NCI-H82 treated with DMSO at 0.1 percent for 48 hours (cell line): ENCODE results near the gene ZNF385C.
"Not testable (repeated sequence)": the region's sequence is repeated elsewhere in the genome, so short reads cannot be mapped to it uniquely, and the experiment has no call there.

Experiments
- DNase-seq: peaks from one replicate; lab custom pipeline; 2025; ENCODE audit not compliant: unreplicated experiment; lab: John Stamatoyannopoulos, UW

ZNF385C gene

GRCh38 chr17:42097691-42098631 lies at the start of gene ZNF385C:
TSS of gene ZNF385C (minus strand) at chr17:42098473. CDS start at chr17:42063056, 35,417 bp downstream.
- DNase-seq: no peak

GRCh38 chr17:42146911-42147607 lies 48.8 kb upstream of the ZNF385C start:
- no peak for DNase-seq

DNA sequence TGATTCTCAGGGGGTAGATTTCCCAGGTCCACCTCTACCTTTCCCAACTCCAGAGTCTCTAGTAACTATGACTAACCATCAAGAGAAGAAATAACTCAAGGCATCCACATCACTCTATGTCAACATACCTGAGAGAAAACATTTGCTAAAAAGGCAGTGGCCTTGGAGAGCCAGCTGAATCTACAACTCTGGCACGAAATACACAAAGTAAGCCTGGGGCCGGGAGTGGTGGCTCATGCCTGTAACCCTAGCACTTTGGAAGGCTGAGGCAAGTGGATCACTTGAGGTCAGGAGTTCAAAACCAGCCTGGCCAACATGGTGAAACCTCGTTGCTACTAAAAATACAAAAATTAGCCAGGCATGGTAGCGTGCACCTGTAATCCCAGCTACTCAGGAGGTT lies 44.9 kb upstream of the ZNF385C start:
- DNase-seq: not testable (repeated sequence)

GRCh38 chr17:42142371-42142896 lies 44.2 kb upstream of the ZNF385C start:
- DNase-seq: no peak

DNA sequence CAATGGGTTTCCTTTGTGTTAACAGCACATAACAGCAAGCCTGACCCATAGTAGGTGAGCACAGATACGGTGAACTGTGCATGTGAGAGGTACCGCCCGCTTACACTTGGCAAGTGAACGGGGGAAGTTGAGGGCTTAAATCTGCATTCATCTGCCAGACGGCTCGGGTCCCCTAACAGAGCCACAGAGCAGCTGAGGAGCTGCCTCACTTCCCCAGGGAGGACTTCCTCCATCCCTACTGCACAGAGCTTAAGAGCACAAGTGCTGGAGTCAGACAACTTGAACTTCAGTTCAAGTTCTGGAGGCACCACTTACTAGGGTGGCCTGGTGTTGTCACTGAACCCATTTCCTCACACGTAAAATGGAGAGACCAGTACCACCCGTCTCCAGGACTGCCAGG lies 43.1 kb upstream of the ZNF385C start:
- DNase-seq: no peak

DNA sequence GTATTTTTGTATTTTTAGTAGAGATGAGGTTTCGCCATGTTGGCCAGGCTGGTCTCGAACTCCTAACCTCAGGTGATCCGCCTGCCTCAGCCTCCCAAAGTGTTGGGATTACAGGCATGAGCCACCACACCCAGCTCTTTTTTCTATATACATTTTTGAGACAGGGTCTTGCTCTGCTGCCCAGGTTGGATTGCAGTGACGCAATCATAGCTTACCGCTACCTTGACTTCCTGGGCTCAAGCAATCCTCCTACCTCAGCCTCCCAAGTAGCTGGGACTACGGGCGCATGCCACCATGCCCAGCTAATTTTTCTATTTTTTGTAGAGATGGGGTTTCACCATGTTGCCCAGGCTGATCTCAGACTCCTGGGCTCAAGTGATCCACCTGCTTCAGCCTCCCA lies 42.4 kb upstream of the ZNF385C start:
- not testable (repeated sequence) for DNase-seq

DNA sequence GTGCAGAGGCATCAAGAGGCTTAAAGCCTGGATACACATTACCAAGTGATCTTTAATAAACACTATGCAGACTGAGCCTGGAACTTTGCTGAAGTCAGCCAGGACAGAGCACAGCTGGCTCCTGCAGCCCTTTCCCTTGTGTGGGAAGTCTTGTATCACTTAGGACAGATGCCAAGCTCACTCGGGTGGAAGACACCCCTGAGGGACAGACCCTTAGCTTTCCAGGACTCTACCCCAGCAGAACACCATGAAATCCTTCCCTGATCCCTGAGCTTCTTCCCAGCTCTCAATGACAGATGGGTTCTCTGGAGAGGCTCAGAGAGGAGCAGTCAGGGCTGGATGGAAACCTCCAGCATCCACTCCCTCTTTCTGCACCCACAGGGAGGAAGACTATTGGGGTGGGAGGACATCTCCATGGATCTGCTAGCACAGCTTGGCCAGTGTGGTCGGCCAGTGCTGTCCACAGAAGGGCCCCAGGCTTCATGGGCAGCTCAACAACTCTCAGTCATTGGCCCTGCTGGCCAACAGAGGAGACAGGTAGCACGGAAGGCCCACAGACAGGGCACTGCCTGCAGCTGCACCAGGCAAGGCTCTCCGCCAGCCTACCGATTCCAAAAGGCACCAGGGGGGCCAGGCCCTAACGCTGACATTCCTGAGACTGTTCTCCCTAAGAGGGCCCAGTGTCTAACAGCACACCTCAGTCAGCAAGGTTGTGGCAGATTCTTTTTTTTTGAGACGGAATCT lies 40.6 kb upstream of the ZNF385C start:
- DNase-seq: no peak

GRCh38 chr17:42136654-42137051 lies 38.4 kb upstream of the ZNF385C start:
- no peak for DNase-seq

DNA sequence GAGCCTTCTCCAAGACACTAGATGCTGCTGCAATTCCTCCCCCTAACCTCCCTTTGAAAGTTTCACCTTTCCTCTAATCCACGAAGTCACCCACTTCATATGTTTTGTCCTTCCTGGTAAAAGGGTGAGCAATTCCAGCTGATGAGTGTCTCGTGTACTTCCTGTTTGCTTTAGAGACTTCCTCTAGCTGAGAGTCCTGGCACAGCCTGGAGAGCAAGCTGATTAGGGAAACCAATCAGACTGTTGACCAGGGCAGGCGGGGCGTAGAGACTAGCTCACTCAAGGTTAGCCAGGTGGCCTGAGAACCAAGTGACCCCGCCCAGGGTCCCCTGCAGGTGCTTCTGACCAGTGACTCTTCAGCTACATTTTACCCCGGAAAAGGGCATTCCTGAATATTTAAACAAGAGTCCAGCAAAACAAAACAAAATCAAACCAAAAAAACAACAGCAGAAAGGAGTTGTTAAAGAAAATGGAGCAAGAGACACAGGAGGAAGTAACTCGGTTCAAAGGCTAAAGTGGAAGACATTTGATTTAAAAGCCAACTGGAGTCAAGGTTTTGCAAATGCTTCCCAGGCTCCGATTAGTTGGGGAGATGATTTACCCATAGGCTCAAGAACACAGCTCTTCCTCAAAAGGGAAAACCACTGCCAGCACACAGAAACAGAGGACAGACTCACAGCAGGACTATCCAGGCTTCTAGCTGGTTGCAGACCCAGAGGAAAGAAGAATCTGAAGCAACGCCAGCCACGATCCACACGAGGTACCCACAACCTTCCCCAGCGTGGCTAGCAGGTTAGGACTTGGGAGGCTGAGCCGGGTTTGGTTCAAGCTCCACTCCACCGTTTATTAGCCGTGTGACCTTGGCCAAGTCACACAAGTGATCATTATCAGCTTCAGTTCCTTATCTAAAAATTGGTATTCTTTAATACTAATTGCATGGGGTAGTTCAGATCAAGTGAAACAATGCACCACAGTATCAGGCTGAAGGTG lies 37.7 kb upstream of the ZNF385C start:
- no peak for DNase-seq

DNA sequence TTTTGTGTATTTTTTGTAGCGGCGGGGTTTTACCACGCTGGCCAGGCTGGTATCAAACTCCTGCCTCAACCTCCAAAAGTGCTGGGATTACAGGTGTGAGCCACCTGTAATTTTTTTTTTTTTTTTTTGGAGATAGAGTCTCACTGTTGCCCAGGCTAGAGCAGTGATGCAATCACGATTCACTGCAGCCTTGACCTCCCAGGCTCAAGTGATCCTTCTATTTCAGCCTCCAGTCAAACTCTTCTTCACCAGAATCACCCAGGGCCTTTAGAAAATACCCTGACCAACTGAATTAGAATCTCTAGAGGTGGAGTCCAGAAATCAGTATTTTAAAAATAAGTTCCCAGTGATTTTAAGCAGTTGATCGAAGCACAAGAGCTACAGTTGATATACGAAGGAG lies 36.9 kb upstream of the ZNF385C start:
- DNase-seq: no peak

GRCh38 chr17:42133461-42134041 lies 35.3 kb upstream of the ZNF385C start:
- DNase-seq: no peak

GRCh38 chr17:42132941-42133340 lies 34.7 kb upstream of the ZNF385C start:
- DNase-seq: no peak

DNA sequence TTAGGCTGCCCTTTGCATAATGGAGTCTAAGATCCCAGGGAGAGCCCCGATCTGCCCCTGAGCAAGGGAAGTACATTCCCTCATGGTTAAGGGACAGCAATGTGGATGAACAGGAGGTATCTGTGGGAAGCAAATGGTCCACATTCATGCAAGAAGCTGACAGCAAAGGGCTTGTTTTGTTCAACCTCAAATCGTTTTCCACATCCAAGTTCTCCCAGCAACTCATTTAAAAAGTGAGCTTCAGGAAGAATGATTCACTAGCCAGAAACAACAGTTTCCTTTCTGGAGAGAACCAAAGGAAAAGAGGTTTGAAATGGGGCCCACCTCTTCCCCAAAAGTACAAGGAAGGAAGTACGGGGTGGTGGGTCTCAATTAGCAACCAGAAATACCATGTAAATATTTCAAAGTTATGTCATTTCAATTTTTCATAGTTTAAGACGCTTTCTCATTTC lies 33.7 kb upstream of the ZNF385C start:
- no peak for DNase-seq

DNA sequence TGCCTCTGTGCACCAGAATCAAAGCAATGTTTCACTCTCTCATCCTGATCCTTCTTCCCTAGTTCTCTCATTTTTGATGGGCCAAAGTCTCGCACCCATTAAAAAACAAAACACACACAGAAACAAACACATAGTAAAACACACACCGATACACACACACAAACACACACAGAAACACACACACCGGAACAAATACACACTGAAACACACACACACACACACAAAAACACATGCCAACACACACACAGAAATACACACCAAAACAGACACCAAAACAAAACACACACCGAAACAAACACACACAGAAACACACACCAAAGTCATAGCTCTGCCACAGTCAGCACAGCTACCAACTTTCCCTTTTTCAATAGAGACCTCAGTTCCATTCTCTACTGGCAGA lies 33.0 kb upstream of the ZNF385C start:
- DNase-seq: no peak

- no peak for DNase-seq
Observed at GRCh38 chr17:42130310-42130936, 32.1 kb upstream of the ZNF385C start.

- DNase-seq: no peak
Observed at GRCh38 chr17:42129109-42129837, 31.0 kb upstream of the ZNF385C start.

DNA sequence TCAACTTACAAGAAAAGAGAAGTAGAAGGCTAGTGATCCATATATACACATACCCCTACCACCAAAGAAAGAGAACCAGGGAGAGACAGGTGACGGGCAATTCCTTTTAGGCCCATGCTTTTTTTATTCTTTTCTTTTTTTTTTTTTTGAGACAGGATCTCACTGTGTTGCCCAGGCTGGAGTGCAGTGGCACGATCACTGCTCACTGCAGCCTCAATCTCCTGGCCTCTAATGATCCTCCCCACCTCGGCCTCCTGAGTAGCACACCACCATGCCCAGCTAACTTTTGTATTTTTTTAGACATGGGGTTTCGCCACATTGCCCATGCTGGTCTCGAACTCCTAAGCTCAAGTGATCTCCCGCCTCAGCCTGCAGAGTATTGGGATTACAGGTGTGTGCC lies 29.1 kb upstream of the ZNF385C start:
- no peak for DNase-seq

DNA sequence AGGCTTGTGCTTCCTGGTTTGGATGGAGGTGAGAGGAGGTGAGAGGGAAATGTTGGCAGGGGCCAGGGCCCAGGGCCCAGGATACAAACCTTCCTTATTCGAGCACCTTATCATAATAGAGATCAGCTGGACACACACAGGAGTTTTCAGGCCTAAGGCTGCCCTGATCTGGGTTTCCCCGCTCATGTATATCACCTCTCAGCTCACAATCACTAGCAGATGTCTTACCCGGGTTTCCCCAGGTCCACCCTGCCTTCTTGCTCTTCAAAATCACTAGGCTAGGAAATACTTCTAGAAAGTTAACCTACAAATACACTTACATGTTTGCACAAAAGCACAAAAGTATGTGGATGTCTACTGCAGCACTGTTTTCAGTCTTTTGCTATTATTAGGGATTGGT lies 28.6 kb upstream of the ZNF385C start:
- DNase-seq: no peak
